HG03159 (cell line): ENCODE data around the gene PCDHB15.
"Not testable (repeated sequence)": the region's sequence is repeated elsewhere in the genome, so short reads cannot be mapped to it uniquely, and the experiment has no call there.

Experiments
- ATAC-seq: cut with Tn5 transposase; IDR thresholded peaks from one replicate; pipeline ENCODE4 v1.9.1; 2021; ENCODE audit warnings: mild to moderate bottlenecking, moderate library complexity; ENCODE audit not compliant: unreplicated experiment

The PCDHB15 gene

DNA sequence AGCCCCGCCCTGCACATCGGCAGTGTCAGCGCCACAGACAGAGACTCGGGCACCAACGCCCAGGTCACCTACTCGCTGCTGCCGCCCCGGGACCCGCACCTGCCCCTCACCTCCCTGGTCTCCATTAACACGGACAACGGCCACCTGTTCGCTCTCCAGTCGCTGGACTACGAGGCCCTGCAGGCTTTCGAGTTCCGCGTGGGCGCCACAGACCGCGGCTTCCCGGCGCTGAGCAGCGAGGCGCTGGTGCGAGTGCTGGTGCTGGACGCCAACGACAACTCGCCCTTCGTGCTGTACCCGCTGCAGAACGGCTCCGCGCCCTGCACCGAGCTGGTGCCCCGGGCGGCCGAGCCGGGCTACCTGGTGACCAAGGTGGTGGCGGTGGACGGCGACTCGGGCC lies 1.8 kb downstream of the PCDHB15 start:
- ATAC-seq: not testable (repeated sequence)

GRCh38 chr5:141247434-141247833 lies 2.2 kb downstream of the PCDHB15 start:
- not testable (repeated sequence) for ATAC-seq

DNA sequence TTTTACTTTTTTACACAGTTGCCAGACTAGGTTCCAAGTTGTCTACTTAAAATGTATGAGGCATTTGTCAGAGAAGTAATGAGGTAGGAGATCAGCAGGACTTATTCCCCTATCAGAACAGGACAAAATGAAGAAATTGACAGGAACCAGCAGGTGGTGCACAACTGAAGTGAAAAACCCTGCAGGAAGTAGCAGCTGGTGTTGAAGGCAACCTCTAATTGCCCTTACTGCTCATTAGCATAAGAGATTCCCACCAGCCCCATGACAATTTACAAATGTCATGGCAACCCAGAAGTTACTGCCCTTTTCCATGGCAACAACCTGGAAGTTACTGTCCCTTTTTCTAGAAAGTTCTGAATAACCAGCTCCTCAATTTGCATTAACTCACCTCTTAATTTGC lies 5.4 kb downstream of the PCDHB15 start:
- no peak for ATAC-seq

DNA sequence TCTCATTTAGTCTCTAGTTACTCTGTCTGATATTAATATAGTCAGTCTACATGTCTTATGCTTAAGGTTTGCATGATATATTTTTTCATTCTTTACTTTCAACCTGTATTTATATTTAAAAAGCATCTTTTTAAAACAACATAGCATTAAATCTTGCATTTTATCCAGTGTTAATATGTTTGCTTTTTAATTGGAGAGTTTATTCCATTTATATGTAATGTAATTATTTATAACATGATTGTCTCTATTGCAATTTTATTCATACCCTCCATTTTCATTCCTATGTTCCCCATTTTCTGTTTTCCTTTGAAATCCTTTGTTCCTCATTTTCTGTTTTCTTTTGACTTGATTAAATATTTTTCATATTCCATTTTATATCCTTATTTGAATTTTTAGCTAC lies 13.3 kb downstream of the PCDHB15 start:
- ATAC-seq: no peak

GRCh38 chr5:141258948-141259347 lies 13.8 kb downstream of the PCDHB15 start:
- no peak for ATAC-seq

- ATAC-seq: no peak
These were observed 15.5 kb downstream of the PCDHB15 start for GRCh38 chr5:141260458-141261237.

- no peak for ATAC-seq
These were observed 16.0 kb downstream of the PCDHB15 start for GRCh38 chr5:141261238-141261546.

- ATAC-seq: no peak
These were observed 24.0 kb downstream of the PCDHB15 start for GRCh38 chr5:141269195-141269594.

- no peak for ATAC-seq
These were observed 27.7 kb downstream of the PCDHB15 start for GRCh38 chr5:141272906-141273305.

DNA sequence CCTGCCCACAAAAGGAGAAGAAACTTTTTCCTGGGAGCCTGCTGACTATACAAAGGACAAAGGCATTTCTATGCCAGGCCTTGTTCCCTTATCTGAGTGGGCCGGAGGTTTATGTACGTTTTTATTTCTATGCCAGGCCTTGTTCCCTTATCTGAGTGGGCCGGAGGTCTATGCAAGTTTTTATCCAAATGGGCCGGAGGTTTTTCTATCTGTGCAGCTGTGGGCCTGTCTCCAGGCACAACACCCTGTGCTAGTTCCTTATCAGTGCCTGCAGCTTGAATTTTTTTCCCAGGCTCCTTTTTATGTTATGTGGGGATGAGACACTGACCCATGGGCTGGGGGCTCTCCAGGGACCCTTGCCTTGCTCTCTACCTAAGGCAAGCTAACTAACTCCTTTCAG lies 53.2 kb downstream of the PCDHB15 start:
- ATAC-seq: no peak
